ENCODE measurements around the gene DLG2. TPM values are rescaled to one million over a fixed set of nuclear protein-coding genes. Genes with fewer than 3 reads are reported as not detected.
"Not testable (repeated sequence)": the region's sequence is repeated elsewhere in the genome, so short reads cannot be mapped to it uniquely, and the experiment has no call there.

The DLG2 gene
- total and polyA plus RNA-seq, 4 experiments from 2014 or later = 0.78 to 2.7 (median 1.9) TPM

GRCh38 chr11:83454674-83455073 is 2172.5 kb downstream of the DLG2 start:
- Histone ChIP-seq H3K36me3 (ENCODE audit: insufficient read depth, low read length) (no peaks in the 10 kb centered on the region), H3K27me3 (ENCODE audit: insufficient read depth, low read length) (no peaks in the 10 kb centered on the region), H3K9me3 (ENCODE audit: control insufficient read depth in 1 of 2, low read length in 2 of 2) (no peaks in the 10 kb centered on the region), H3K4me1 (ENCODE audit: insufficient read depth, low read length) (no peaks in the 10 kb centered on the region), H3K4me3 (ENCODE audit: low read length in 2 of 2) (no peak overlapping the region), H3K27ac (ENCODE audit: low read depth, low read length) (no peak overlapping the region)
- Mint-ChIP-seq H3K27me3 (peaks cover 1 to 3% of the 10 kb centered on the region in 2 donors), H3K9me3 (no peaks in the 10 kb centered on the region), H3K27ac (no peak overlapping the region), H3K36me3 (no peaks in the 10 kb centered on the region), H3K4me1 (no peaks in the 10 kb centered on the region), H3K4me3 (no peak overlapping the region)
- ChIA-PET POLR2A (ENCODE audit: partially characterized antibody) (no interaction called here), CTCF (ENCODE audit: partially characterized antibody) (no interaction called here)
- no peak for DNase-seq
- intact Hi-C loops (cut with micrococcal nuclease) = no loop called here

- Histone ChIP-seq H3K27ac (ENCODE audit: low read depth, low read length) (no peak overlapping the region), H3K36me3 (ENCODE audit: insufficient read depth, low read length) (no peaks in the 10 kb centered on the region), H3K4me3 (ENCODE audit: low read length in 2 of 2) (no peak overlapping the region), H3K27me3 (ENCODE audit: insufficient read depth, low read length) (no peaks in the 10 kb centered on the region), H3K4me1 (ENCODE audit: insufficient read depth, low read length) (no peaks in the 10 kb centered on the region), H3K9me3 (ENCODE audit: control insufficient read depth in 1 of 2, low read length in 2 of 2) (no peaks in the 10 kb centered on the region)
- no peak overlapping the region for H3K4me3 Mint-ChIP-seq
- H3K4me1 Mint-ChIP-seq = no peaks in the 10 kb centered on the region
- H3K36me3 Mint-ChIP-seq = no peaks in the 10 kb centered on the region
- CTCF ChIA-PET (ENCODE audit: partially characterized antibody) = no interaction called here
- H3K27me3 Mint-ChIP-seq = peaks cover 0 to 3% of the 10 kb centered on the region in 2 donors
- POLR2A ChIA-PET (ENCODE audit: partially characterized antibody) = no interaction called here
- no peak overlapping the region for H3K27ac Mint-ChIP-seq
- no peaks in the 10 kb centered on the region for H3K9me3 Mint-ChIP-seq
- intact Hi-C loops (cut with micrococcal nuclease) = no loop called here
- no peak for DNase-seq
Measured at GRCh38 chr11:83449338-83449913, 2177.7 kb downstream of the DLG2 start.

GRCh38 chr11:83448686-83449085 is 2178.5 kb downstream of the DLG2 start:
- Mint-ChIP-seq H3K36me3 (no peaks in the 10 kb centered on the region), H3K27ac (no peak overlapping the region), H3K9me3 (no peaks in the 10 kb centered on the region), H3K4me1 (no peaks in the 10 kb centered on the region), H3K27me3 (peaks cover 0 to 3% of the 10 kb centered on the region in 2 donors), H3K4me3 (no peak overlapping the region)
- no peak for DNase-seq
- H3K27me3 ChIP-seq (ENCODE audit: insufficient read depth, low read length) = no peaks in the 10 kb centered on the region
- ChIA-PET POLR2A (ENCODE audit: partially characterized antibody) (no interaction called here), CTCF (ENCODE audit: partially characterized antibody) (no interaction called here)
- H3K9me3 ChIP-seq (ENCODE audit: control insufficient read depth in 1 of 2, low read length in 2 of 2) = no peaks in the 10 kb centered on the region
- no peak overlapping the region for H3K4me3 ChIP-seq (ENCODE audit: low read length in 2 of 2)
- no peak overlapping the region for H3K27ac ChIP-seq (ENCODE audit: low read depth, low read length)
- H3K36me3 ChIP-seq (ENCODE audit: insufficient read depth, low read length) = no peaks in the 10 kb centered on the region
- no peaks in the 10 kb centered on the region for H3K4me1 ChIP-seq (ENCODE audit: insufficient read depth, low read length)
- intact Hi-C loops (cut with micrococcal nuclease) = no loop called here

- CTCF ChIA-PET (ENCODE audit: partially characterized antibody); H3K4me1 Mint-ChIP-seq; H3K27me3 Mint-ChIP-seq; H3K36me3 Mint-ChIP-seq; H3K36me3 ChIP-seq (ENCODE audit: insufficient read depth, low read length); H3K27ac Mint-ChIP-seq; H3K9me3 Mint-ChIP-seq; H3K27ac ChIP-seq (ENCODE audit: low read depth, low read length); H3K4me1 ChIP-seq (ENCODE audit: insufficient read depth, low read length); H3K27me3 ChIP-seq (ENCODE audit: insufficient read depth, low read length); H3K4me3 Mint-ChIP-seq; H3K4me3 ChIP-seq (ENCODE audit: low read length in 2 of 2); H3K9me3 ChIP-seq (ENCODE audit: control insufficient read depth in 1 of 2, low read length in 2 of 2); intact Hi-C loops (cut with micrococcal nuclease); POLR2A ChIA-PET (ENCODE audit: partially characterized antibody); DNase-seq: not testable (repeated sequence)
Measured at GRCh38 chr11:83443880-83444279, 2183.3 kb downstream of the DLG2 start.

GRCh38 chr11:83441601-83442000 is 2185.5 kb downstream of the DLG2 start:
- H3K4me1 ChIP-seq (ENCODE audit: insufficient read depth, low read length) = no peaks in the 10 kb centered on the region
- no peak overlapping the region for H3K4me3 ChIP-seq (ENCODE audit: low read length in 2 of 2)
- Mint-ChIP-seq H3K4me1 (no peaks in the 10 kb centered on the region), H3K4me3 (no peak overlapping the region), H3K27me3 (peaks cover 0 to 4% of the 10 kb centered on the region in 2 donors), H3K27ac (no peak overlapping the region), H3K36me3 (no peaks in the 10 kb centered on the region), H3K9me3 (no peaks in the 10 kb centered on the region)
- no peaks in the 10 kb centered on the region for H3K9me3 ChIP-seq (ENCODE audit: control insufficient read depth in 1 of 2, low read length in 2 of 2)
- no peak for DNase-seq
- ChIA-PET POLR2A (ENCODE audit: partially characterized antibody) (no interaction called here), CTCF (ENCODE audit: partially characterized antibody) (no interaction called here)
- H3K27ac ChIP-seq (ENCODE audit: low read depth, low read length) = no peak overlapping the region
- H3K36me3 ChIP-seq (ENCODE audit: insufficient read depth, low read length) = no peaks in the 10 kb centered on the region
- H3K27me3 ChIP-seq (ENCODE audit: insufficient read depth, low read length) = no peaks in the 10 kb centered on the region
- intact Hi-C loops (cut with micrococcal nuclease) = no loop called here

GRCh38 chr11:83441171-83441570 is 2186.0 kb downstream of the DLG2 start:
- H3K36me3 ChIP-seq (ENCODE audit: insufficient read depth, low read length) = no peaks in the 10 kb centered on the region
- no peaks in the 10 kb centered on the region for H3K9me3 ChIP-seq (ENCODE audit: control insufficient read depth in 1 of 2, low read length in 2 of 2)
- Mint-ChIP-seq H3K4me3 (no peak overlapping the region), H3K9me3 (no peaks in the 10 kb centered on the region), H3K4me1 (no peaks in the 10 kb centered on the region), H3K27me3 (peaks cover under 1 to 4% of the 10 kb centered on the region in 2 donors), H3K36me3 (no peaks in the 10 kb centered on the region), H3K27ac (no peak overlapping the region)
- no peak overlapping the region for H3K4me3 ChIP-seq (ENCODE audit: low read length in 2 of 2)
- intact Hi-C loops (cut with micrococcal nuclease) = no loop called here
- no peak for DNase-seq
- no peak overlapping the region for H3K27ac ChIP-seq (ENCODE audit: low read depth, low read length)
- no peaks in the 10 kb centered on the region for H3K27me3 ChIP-seq (ENCODE audit: insufficient read depth, low read length)
- CTCF ChIA-PET (ENCODE audit: partially characterized antibody) = no interaction called here
- POLR2A ChIA-PET (ENCODE audit: partially characterized antibody) = no interaction called here
- no peaks in the 10 kb centered on the region for H3K4me1 ChIP-seq (ENCODE audit: insufficient read depth, low read length)

- no peaks in the 10 kb centered on the region for H3K9me3 ChIP-seq (ENCODE audit: control insufficient read depth in 1 of 2, low read length in 2 of 2)
- H3K27me3 Mint-ChIP-seq = peaks cover 2 to 4% of the 10 kb centered on the region in 2 donors
- no peak overlapping the region for H3K27ac Mint-ChIP-seq
- CTCF ChIA-PET (ENCODE audit: partially characterized antibody) = no interaction called here
- H3K27ac ChIP-seq (ENCODE audit: low read depth, low read length) = no peak overlapping the region
- no peaks in the 10 kb centered on the region for H3K9me3 Mint-ChIP-seq
- no peaks in the 10 kb centered on the region for H3K36me3 Mint-ChIP-seq
- H3K36me3 ChIP-seq (ENCODE audit: insufficient read depth, low read length) = no peaks in the 10 kb centered on the region
- no peak overlapping the region for H3K4me3 Mint-ChIP-seq
- H3K4me1 Mint-ChIP-seq = no peaks in the 10 kb centered on the region
- H3K4me1 ChIP-seq (ENCODE audit: insufficient read depth, low read length) = no peaks in the 10 kb centered on the region
- intact Hi-C loops (cut with micrococcal nuclease) = no loop called here
- H3K4me3 ChIP-seq (ENCODE audit: low read length in 2 of 2) = no peak overlapping the region
- no peaks in the 10 kb centered on the region for H3K27me3 ChIP-seq (ENCODE audit: insufficient read depth, low read length)
- DNase-seq = no peak
- POLR2A ChIA-PET (ENCODE audit: partially characterized antibody) = no interaction called here
Measured at GRCh38 chr11:83438438-83438837, 2188.7 kb downstream of the DLG2 start.

GRCh38 chr11:83437939-83438338 is 2189.2 kb downstream of the DLG2 start:
- Mint-ChIP-seq H3K27me3 (peaks cover 2 to 4% of the 10 kb centered on the region in 2 donors), H3K4me3 (no peak overlapping the region), H3K36me3 (no peaks in the 10 kb centered on the region), H3K27ac (no peak overlapping the region), H3K4me1 (no peaks in the 10 kb centered on the region), H3K9me3 (no peaks in the 10 kb centered on the region)
- Histone ChIP-seq H3K27me3 (ENCODE audit: insufficient read depth, low read length) (no peaks in the 10 kb centered on the region), H3K4me1 (ENCODE audit: insufficient read depth, low read length) (no peaks in the 10 kb centered on the region), H3K36me3 (ENCODE audit: insufficient read depth, low read length) (no peaks in the 10 kb centered on the region), H3K4me3 (ENCODE audit: low read length in 2 of 2) (no peak overlapping the region), H3K9me3 (ENCODE audit: control insufficient read depth in 1 of 2, low read length in 2 of 2) (no peaks in the 10 kb centered on the region), H3K27ac (ENCODE audit: low read depth, low read length) (no peak overlapping the region)
- POLR2A ChIA-PET (ENCODE audit: partially characterized antibody) = no interaction called here
- intact Hi-C loops (cut with micrococcal nuclease) = no loop called here
- CTCF ChIA-PET (ENCODE audit: partially characterized antibody) = no interaction called here
- DNase-seq = no peak

All from CD4-positive, alpha-beta memory T cell (primary cell).